Renal cortex interstitium (tissue), 15 donors: ENCODE measurements around the gene TMEM229B. TPM values are rescaled to one million over a fixed set of nuclear protein-coding genes. Genes with fewer than 3 reads are reported as not detected.

Source experiments
- DNase-seq, 11 donors: peaks; one replicate each; pipeline ENCODE4 v3.0.0-alpha.2; 2013; ENCODE audit warnings: low read depth in 9 of 11, low spot score in 4 of 11; ENCODE audit errors: extremely low read depth in 1 of 11
- long read RNA-seq, 16 experiments: transcript quantifications; one replicate each; lab custom pipeline, GENCODE V29; 2026
- polyA plus RNA-seq, 3 donors: library from polyadenylated mRNA; unstranded; fragments of 120-200 nt; gene quantifications; one replicate each; pipeline ENCODE4 v1.2.1, GENCODE V29; 2013; ENCODE audit not compliant: insufficient read length in 3 of 3

The TMEM229B gene
- 1 to 10 TPM; 1.9 to 2.5 (median 2.2) TPM for polyA plus RNA-seq
- long read RNA-seq, donor 1, full-length matches to known transcripts: 1 of 1 reads
- long read RNA-seq, donor 1, partial matches to known transcripts: 0 of 1 reads
- long read RNA-seq, donor 1, other reads (novel, unspliced or antisense): 0 of 1 reads
- long read RNA-seq, donor 2: 0 reads
- long read RNA-seq, donor 3, partial matches to known transcripts: 0 of 1 reads
- long read RNA-seq, donor 3, other reads (novel, unspliced or antisense): 0 of 1 reads
- long read RNA-seq, donor 4: 0 reads
- long read RNA-seq, donor 5: 0 reads
- long read RNA-seq, donor 6, full-length matches to known transcripts: 1 of 1 reads
- long read RNA-seq, donor 6, partial matches to known transcripts: 0 of 1 reads
- long read RNA-seq, donor 6, other reads (novel, unspliced or antisense): 0 of 1 reads
- long read RNA-seq, donor 7: 0 reads
- long read RNA-seq, donor 8: 0 reads
- long read RNA-seq, donor 9, full-length matches to known transcripts: 3 of 3 reads
- long read RNA-seq, donor 9, partial matches to known transcripts: 0 of 3 reads
- long read RNA-seq, donor 9, other reads (novel, unspliced or antisense): 0 of 3 reads
- long read RNA-seq, donor 10, partial matches to known transcripts: 0 of 1 reads
- long read RNA-seq, donor 10, other reads (novel, unspliced or antisense): 0 of 1 reads
- long read RNA-seq, donor 11, full-length matches to known transcripts: 1 of 1 reads
- long read RNA-seq, donor 11, partial matches to known transcripts: 0 of 1 reads
- long read RNA-seq, donor 11, other reads (novel, unspliced or antisense): 0 of 1 reads
- long read RNA-seq, donor 12, partial matches to known transcripts: 0 of 1 reads
- long read RNA-seq, donor 12, other reads (novel, unspliced or antisense): 0 of 1 reads
- long read RNA-seq, donor 13: 0 reads
- long read RNA-seq, donor 14, full-length matches to known transcripts: 2 of 2 reads
- long read RNA-seq, donor 14, partial matches to known transcripts: 0 of 2 reads
- long read RNA-seq, donor 14, other reads (novel, unspliced or antisense): 0 of 2 reads
- long read RNA-seq, donor 15: 0 reads
- long read RNA-seq, donor 16, full-length matches to known transcripts: 1 of 1 reads
- long read RNA-seq, donor 16, partial matches to known transcripts: 0 of 1 reads
- long read RNA-seq, donor 16, other reads (novel, unspliced or antisense): 0 of 1 reads

GRCh38 chr14:67487937-67488893, at the start of gene TMEM229B:
Gene TMEM229B (minus strand): TSS chr14:67488721. CDS start chr14:67473923, 14,798 bp downstream.
- no peak for DNase-seq

- no peak for DNase-seq
These were observed 49.2 kb upstream of the TMEM229B start for GRCh38 chr14:67537736-67538135.

GRCh38 chr14:67536087-67536486, 47.6 kb upstream of the TMEM229B start:
- DNase-seq: no peak

- DNase-seq: peak in 4 of 11 donors; percentile 21 to 49 (median 34)
These were observed 45.2 kb upstream of the TMEM229B start for GRCh38 chr14:67533754-67534085.

DNA sequence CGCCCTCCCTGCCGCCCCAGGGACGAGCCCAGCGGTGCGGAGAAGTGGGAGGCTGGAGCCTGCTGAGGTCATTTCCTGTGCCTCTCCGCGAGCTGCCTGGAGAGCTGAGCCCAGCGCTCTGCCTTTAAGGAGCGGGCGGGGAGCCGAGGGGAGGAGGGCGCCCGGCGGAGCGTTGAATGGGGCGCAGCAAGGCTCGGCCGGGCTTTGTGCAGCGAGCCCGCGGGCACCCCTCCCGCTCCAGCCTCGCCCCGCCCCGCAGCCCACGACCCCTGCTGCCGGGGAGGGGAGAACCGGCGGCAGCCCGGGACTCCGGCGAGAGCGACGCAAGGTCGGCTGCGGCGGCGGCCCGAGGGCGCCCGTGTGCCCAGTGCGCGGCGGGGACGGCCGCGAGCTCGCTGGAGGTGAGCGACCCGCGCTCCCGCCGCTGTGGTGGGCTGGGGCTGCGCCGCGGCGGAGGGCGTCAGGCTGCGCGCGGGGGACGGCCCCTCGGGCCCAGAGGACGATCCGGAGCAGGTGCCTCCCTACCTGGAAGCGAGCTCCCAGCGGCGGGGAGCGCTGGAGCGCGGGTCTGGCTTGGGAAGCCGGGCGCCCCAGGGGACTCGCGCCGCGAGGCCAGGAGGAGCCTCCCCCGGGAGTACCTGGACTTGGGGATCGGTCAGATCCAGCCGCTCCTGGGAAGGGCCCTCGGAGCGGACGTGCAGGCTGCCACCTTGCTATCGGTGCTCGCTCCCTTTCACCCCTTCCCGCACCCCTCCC, 44.7 kb upstream of the TMEM229B start, which contains the start of gene PLEKHH1:
Gene PLEKHH1 (plus strand): TSS at position 293 of the 756 bp plus-strand sequence. CDS start 8,578 bp downstream, outside the sequence.
- DNase-seq: peak in 8 of 11 donors; percentile 61 to 77 (median 68)

DNA sequence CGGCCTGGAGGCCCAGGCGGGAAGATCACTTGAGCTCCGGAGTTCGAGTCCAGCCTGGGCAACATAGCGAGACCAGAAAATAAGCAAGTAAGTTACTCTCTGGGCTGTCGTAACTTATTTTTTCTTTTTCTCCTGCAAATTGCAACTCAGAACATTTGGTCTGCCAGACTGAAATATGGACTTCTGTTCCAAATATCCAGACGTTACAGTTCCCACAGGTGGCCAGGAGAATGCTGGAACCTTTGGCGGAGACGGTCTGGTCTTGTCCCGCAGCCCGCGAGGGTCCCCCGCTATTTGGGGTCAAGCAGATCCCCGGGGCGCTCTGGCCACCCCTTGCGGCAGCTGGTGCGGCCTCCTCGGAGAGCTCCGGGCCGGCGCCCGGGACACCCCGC, 44.1 kb upstream of the TMEM229B start:
- DNase-seq: no peak

DNA sequence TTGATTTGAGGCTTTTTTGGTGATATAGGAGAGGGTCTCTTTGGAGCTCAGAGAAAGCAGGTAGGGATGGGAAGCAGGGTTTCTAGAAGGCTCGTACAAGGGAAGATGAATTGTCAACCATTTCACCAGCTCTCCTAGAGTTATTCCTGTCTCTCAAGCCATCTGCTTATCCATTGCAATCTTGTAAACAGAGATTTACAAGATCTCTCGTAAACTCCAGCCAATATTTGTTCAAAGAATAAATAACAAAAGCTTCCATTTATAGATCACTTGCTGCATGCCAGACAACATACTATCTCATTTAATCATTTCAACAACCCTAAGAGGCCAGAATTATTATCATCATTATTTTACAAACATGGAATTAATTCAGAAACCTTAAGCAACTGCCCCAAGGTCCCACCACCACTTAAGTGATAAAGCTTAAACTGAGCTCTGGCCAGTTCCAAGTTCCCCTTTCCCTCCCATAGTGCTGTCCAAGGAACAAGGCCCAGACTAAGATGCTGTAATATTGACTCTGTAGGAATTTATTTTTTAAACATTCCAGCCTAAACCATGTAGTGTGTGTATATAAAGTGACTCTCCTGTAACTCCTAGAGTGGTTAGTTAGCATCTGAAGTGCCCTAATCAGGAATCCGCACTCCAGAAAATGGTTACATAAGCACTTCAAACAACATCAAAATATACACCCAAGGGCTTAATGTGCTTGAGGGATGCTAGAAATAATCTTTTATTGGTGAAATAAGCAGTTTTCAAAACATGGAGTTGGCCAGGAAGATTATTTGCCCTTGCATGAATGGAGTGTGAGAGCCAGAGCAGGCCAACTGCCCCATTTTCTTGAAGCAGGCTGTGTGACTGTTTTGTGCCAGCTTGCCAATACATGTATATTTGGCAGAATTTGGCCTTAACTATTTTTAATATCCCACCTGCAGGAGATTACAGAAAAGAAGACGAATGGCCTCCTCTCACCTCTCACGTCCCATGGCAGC, 41.7 kb upstream of the TMEM229B start:
- DNase-seq: no peak

DNA sequence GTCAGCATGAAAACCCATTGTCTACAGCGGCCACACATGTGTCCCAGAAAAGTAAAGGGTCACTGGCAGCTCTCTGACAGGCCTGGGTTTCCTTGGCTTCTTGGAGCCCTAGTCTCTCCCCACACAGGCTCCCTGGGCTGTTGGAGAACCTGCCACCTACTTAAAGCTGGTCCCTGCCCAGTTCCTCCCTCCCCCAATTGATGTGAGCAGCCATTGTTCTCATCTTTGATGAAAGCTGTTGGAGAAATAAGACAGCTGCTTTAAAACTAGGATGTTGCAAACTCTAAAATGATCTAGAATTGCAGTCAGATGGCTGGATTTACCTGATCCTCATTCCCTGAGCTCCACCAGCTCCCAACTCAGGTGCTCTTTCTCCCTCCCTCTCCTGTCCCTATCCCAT, 39.8 kb upstream of the TMEM229B start:
- no peak for DNase-seq

DNA sequence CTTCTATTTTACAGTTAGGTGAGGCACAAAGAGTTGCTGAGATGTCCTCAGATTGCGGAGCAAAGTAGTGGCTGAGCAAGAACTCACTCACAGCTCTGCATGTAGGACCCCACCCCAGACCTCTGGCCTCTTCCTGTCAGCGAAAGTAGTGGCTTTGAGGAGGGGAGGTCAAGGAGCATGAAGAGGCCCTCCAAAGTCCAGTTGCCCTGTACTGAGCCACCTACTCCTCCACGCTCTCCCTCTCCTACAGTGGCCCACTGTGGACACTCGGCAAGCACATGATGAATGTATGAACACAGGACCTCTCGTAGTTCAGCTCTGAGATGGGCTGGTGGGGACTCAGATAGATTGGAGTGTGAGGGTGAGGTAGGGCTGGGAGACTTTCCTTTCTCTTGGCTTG, 39.2 kb upstream of the TMEM229B start:
- no peak for DNase-seq

- peak in 4 of 11 donors; percentile 20 to 36 (median 28) for DNase-seq
These were observed 38.3 kb upstream of the TMEM229B start for GRCh38 chr14:67526676-67527459.

GRCh38 chr14:67526181-67526580, 37.7 kb upstream of the TMEM229B start:
- no peak for DNase-seq

- no peak for DNase-seq
These were observed 36.9 kb upstream of the TMEM229B start for GRCh38 chr14:67525389-67525788.

GRCh38 chr14:67524634-67524963, 36.1 kb upstream of the TMEM229B start:
- no peak for DNase-seq

DNA sequence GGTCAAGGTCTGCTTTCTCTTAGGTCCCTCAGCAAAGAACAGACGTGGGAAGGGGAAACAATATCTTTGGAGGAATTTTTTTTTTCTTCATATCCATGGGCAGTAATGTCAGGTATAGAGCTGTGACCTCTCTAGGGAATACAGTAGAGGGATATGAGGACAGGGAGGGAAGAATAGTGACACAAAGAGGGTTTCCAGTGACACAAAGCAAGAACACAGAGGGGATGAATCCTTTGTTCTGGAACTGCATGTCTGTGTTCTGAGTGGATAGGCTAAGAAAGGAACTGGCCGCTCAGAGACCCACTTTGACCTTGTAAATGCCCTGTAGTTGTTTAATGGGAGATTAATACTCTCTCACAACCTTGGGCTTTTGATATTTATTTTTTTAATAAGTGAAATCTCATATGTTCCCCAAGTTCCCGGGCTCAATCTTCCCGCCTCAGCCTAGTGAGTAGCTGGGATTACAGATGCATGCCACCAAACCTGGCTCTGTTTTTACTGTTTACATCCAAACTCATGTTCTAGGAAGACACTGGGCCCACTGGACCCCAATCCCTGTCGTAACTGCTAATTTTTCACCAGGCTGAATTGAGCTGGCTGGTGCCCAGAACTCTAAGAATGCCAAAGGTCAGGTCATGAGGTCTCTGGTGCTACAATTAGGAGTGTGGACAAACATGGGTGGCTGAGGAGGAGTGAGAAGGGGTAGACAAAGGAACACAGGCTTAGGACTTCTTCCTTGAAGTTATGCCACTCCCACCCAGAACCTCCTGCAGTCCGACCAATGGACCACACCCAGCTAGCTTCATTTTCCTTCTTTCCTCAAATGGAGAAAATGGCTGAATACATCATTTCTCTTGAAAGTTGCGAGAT, 35.5 kb upstream of the TMEM229B start:
- DNase-seq: no peak

GRCh38 chr14:67522270-67522669, 33.7 kb upstream of the TMEM229B start:
- DNase-seq: no peak
